SJCRH30 (cell line): ENCODE data around the gene PTCD1. TPM values are rescaled to one million over a fixed set of nuclear protein-coding genes. Genes with fewer than 3 reads are reported as not detected.

ENCODE experiments used
- DNase-seq, 2 experiments: peaks; one replicate each; pipeline ENCODE4 v3.0.0-alpha.2; 2015 to 2020
- H3K27ac ChIP-seq: fragments of 250-450 bp; sonication (Bioruptor Pico); 2 replicates; pipeline ENCODE4 v1.5.1; 2020; ENCODE audit warnings: mild to moderate bottlenecking, moderate library complexity
- H3K27me3 ChIP-seq: fragments of 250-450 bp; sonication (Bioruptor Pico); 2 replicates; pipeline ENCODE4 v1.5.1; 2020; ENCODE audit warnings: mild to moderate bottlenecking, moderate library complexity
- H3K36me3 ChIP-seq: fragments of 250-450 bp; sonication (Bioruptor Pico); 2 replicates; pipeline ENCODE4 v1.5.1; 2020; ENCODE audit warnings: mild to moderate bottlenecking, moderate library complexity
- H3K4me1 ChIP-seq: fragments of 250-450 bp; sonication (Bioruptor Pico); 2 replicates; pipeline ENCODE4 v1.5.1; 2020; ENCODE audit warnings: mild to moderate bottlenecking, moderate library complexity
- H3K4me3 ChIP-seq: fragments of 250-450 bp; sonication (Bioruptor Pico); 2 replicates; pipeline ENCODE4 v1.5.1; 2020; ENCODE audit warnings: mild to moderate bottlenecking, moderate library complexity
- H3K9me3 ChIP-seq: fragments of 250-450 bp; sonication (Bioruptor Pico); replicated peaks from 2 replicates; pipeline ENCODE4 v1.5.1; 2020; ENCODE audit warnings: mild to moderate bottlenecking, moderate library complexity
- total RNA-seq: library from RNA; depleted of rRNA; stranded (reverse); fragments of >200 nt; shearing (Covaris generic); gene quantifications from 2 replicates; pipeline ENCODE4 v1.2.3, GENCODE V29; 2014; rRNA removed

PTCD1 gene
- total RNA-seq, 1 experiment from 2014 or later: 8.2 TPM

GRCh38 chr7:99379043-99379577 lies 59.5 kb downstream of the PTCD1 start:
- Histone ChIP-seq H3K4me3 (no peak overlapping the region), H3K36me3 (no peaks in the 10 kb centered on the region; the same call in 1 of the 2 replicates), H3K9me3 (no peaks in the 10 kb centered on the region), H3K27me3 (no peaks in the 10 kb centered on the region), H3K4me1 (no peaks in the 10 kb centered on the region), H3K27ac (no peak overlapping the region)
- DNase-seq: no peak

- DNase-seq: peak; percentile 76 to 81
These were observed 63.4 kb downstream of the PTCD1 start for GRCh38 chr7:99375070-99375807.

DNA sequence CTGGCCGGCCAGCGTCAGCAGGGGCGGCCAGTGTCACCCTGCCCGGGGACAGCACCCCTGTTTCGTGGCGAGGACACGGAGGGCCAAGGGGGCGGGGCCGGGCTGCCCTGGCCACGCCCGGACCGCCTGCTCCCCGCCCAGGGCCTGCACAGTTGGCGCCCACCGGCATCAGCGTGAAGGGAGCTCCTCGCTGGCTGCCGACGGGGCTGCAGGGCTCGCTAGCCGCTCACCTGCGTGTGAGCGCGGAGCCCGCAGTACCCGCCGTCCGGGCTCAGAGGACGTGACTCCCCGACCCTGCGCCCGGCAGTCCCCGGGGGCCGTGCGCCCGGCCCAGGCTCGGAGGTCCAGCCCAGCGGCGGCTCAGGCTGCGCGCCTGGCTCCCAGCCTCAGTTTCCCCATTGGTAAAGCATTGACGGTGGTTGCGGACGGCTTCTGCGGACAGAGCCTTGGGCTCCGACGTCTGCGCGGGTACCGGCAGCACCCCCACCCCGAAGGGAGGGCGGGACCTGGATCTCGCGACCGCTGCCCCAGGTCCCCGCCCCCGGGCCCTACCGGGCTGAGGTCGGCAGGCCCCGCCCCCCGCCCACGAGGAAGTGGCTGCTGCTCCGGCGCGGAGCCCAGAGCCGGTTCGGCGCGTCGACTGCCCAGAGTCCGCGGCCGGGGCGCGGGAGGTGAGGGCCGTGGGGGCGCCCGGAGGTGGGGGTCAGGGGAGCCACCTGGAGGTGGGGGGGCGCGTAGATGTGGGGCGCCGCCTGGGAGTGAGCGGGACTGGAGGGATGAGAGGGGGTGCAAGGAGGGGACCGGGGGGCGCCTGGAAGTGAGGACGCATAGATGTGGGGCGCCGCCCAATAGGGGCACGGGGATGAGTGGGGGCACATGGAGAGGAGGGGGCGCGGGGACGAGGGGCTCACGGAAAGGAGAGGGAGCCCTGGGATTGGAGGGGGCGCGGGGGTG lies 64.2 kb downstream of the PTCD1 start, which contains the start of gene ARPC1B:
ARPC1B (plus strand) TSS at position 620 of the 954 bp plus-strand sequence. CDS start 10,985 bp downstream, outside the sequence.
- DNase-seq: peak; percentile 51 to 67
- Histone ChIP-seq H3K9me3 (no peaks in the 10 kb centered on the region), H3K4me3 (peak within 1 kb of the TSS; percentile 91), H3K27ac (peak within 1 kb of the TSS; percentile 25; the same call in 1 of the 2 replicates), H3K27me3 (no peaks in the 10 kb centered on the region), H3K36me3 (no peaks in the 10 kb centered on the region; the same call in 1 of the 2 replicates), H3K4me1 (no peaks in the 10 kb centered on the region)

More at GRCh38 chr7:99375070-99375807, 63.4 kb downstream of the PTCD1 start:
- peak overlapping the region; percentile 25; the same call in 1 of the 2 replicates for H3K27ac ChIP-seq
- H3K9me3 ChIP-seq: no peaks in the 10 kb centered on the region
- peak overlapping the region; percentile 91 for H3K4me3 ChIP-seq
- H3K36me3 ChIP-seq: no peaks in the 10 kb centered on the region; the same call in 1 of the 2 replicates
- no peaks in the 10 kb centered on the region for H3K27me3 ChIP-seq
- no peaks in the 10 kb centered on the region for H3K4me1 ChIP-seq

DNA sequence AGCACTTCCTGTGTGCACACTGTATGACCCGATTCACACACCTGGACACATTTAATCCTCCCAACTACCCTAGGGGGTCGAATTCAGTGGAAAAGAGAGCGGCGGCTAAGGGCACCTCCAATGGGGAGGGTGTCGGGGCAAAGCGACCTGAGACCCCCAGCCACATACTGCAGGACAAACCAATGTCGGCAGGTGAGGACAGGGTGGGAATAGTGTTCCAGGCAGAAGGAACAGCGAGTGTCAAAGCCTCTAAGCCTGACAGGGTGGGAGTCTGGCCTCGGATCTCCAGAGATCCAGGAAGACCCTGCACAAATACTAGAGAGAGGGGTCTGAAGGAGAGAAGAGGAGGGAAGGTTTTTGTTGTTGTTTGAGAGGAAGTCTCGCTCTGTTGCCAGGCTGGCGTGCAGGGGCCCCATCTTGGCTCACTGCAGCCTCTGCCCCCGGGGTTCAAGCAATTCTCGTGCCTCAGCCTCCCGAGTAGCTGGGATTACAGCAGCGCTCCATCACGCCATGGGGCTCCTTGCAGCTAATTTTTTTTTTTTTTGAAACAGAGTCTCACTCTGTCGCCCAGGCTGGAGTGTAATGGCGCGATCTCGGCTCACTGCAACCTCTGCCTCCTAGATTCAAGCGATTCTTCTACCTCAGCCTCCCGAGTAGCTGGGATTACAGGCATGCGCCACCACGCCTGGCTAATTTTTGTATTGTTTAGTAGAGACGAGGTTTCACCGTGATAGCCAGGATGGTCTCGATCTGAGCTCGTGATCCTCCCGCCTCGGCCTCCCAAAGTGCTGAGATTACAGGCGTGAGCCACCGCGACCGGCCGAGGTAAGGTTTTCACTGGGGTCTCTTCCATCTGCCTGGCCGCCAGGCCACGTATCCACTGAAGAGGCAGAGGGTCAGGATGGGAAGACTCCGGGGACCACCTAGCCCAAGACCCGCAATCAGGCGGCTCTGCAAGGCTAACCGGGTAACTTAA lies 65.2 kb downstream of the PTCD1 start:
- H3K27me3 ChIP-seq: no peaks in the 10 kb centered on the region
- H3K4me3 ChIP-seq: no peak overlapping the region
- no peaks in the 10 kb centered on the region; the same call in 1 of the 2 replicates for H3K36me3 ChIP-seq
- no peaks in the 10 kb centered on the region for H3K9me3 ChIP-seq
- no peaks in the 10 kb centered on the region for H3K4me1 ChIP-seq
- H3K27ac ChIP-seq: no peak overlapping the region
- no peak for DNase-seq

DNA sequence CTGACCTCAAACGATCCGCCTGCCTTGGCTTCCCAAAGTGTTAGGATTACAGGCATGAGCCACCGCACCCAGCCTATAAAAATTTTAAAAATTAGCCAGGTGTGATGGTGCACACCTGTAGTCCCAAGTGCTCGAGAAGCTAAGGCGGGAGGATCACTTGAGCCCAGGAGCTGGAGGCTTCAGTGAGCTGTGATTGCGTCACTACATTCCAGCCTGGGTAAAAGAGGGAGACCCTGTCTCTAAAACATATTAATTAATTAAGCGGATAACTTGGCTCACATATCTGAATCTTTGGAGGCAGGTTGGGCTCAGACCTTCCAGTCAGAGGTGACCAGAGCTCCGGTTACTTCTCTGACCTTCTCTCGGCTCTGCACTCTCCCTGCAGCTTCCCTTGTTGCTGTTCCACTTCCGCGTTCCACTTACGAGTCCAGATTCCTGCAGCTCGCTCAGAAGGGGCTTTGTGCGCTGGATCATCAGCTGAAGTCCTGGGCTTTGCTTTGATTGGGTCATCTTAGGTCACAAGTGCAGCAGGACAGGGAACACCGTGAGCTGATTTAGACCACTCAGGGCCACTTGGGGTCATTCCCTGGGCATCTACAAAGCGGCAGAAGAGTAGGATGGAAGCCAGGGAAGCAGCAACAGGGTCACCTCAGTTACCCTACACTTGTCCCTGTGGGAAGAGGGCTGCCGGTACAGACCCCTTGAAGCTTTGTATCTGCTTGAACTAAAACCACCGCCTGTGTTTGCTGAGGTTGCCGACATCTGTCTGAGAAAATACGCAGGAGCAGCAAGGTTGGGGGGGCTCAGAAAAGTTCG lies 66.1 kb downstream of the PTCD1 start:
- H3K4me3 ChIP-seq: peak overlapping the region; percentile 2; the same call in 1 of the 2 replicates
- no peak for DNase-seq
- no peaks in the 10 kb centered on the region; the same call in 1 of the 2 replicates for H3K36me3 ChIP-seq
- no peaks in the 10 kb centered on the region for H3K4me1 ChIP-seq
- H3K9me3 ChIP-seq: no peaks in the 10 kb centered on the region
- no peaks in the 10 kb centered on the region for H3K27me3 ChIP-seq
- no peak overlapping the region for H3K27ac ChIP-seq

- no peaks in the 10 kb centered on the region for H3K27me3 ChIP-seq
- DNase-seq: no peak
- H3K36me3 ChIP-seq: peaks cover 6% of the 10 kb centered on the region
- H3K9me3 ChIP-seq: no peaks in the 10 kb centered on the region
- H3K4me3 ChIP-seq: no peak overlapping the region
- no peak overlapping the region for H3K27ac ChIP-seq
- H3K4me1 ChIP-seq: no peaks in the 10 kb centered on the region
These were observed 67.2 kb downstream of the PTCD1 start for GRCh38 chr7:99371376-99371920.

DNA sequence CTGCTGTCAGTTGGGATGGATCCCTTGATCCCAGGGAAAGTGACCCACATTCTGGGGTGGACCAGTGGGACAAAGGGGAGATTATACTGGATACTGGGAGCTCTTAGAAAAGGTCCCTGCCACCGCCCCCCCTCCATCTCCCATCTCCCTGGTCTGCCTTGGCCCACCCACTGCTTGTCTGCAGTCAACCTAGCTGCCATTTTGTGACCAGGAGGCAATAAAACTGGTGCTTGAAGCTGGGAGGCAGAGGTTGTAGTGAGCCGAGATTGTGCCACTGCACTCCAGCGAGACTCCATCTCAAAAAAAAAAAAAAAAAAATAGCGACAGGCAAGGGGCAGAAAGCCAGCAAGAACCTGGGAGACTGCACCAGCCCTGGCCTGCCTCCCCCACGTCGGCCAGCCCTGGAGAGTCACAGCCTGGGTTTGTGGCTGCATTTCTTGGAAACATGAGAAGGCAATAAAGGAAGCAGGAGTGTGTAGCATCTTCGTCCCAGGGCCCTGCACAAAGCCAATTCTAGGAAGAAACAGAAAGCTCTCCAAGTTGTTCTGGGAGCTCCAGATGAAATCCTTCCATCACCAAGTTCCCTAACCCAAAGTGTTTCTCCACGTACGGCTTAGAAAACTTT lies 68.7 kb downstream of the PTCD1 start:
- Histone ChIP-seq H3K4me3 (no peak overlapping the region), H3K27me3 (no peaks in the 10 kb centered on the region), H3K36me3 (peaks cover 20% of the 10 kb centered on the region), H3K4me1 (no peaks in the 10 kb centered on the region), H3K27ac (no peak overlapping the region), H3K9me3 (no peaks in the 10 kb centered on the region)
- no peak for DNase-seq

GRCh38 chr7:99368750-99369389 lies 69.7 kb downstream of the PTCD1 start:
- Histone ChIP-seq H3K27ac (no peak overlapping the region), H3K4me1 (no peaks in the 10 kb centered on the region), H3K4me3 (no peak overlapping the region), H3K36me3 (peaks cover 27% of the 10 kb centered on the region), H3K9me3 (no peaks in the 10 kb centered on the region), H3K27me3 (no peaks in the 10 kb centered on the region)
- no peak for DNase-seq

Other genes with a start within 250 kb of the PTCD1 start
- not detected in 2 replicates for gene KPNA7, start 230.7 kb downstream of the PTCD1 start, total RNA-seq
- 0.12 TPM in 1 of 2 replicates, not detected in the other for gene MYH16, start 166.0 kb downstream of the PTCD1 start, total RNA-seq
- gene ARPC1A, start 112.9 kb downstream of the PTCD1 start, total RNA-seq: 130 and 132 TPM in 2 replicates
- 40.9 and 42.2 TPM in 2 replicates for gene ARPC1B, start 64.1 kb downstream of the PTCD1 start, total RNA-seq
- gene PDAP1, start 30.2 kb downstream of the PTCD1 start, total RNA-seq: 72.8 and 76.8 TPM in 2 replicates
- gene BUD31, start 29.8 kb downstream of the PTCD1 start, total RNA-seq: 132 and 136 TPM in 2 replicates
- 58.9 and 76.8 TPM in 2 replicates for gene CPSF4, start 145 bp upstream of the PTCD1 start, total RNA-seq
- 912 and 1,207 TPM in 2 replicates for gene ATP5MF, start 27.4 kb upstream of the PTCD1 start, total RNA-seq
- gene ZNF789, start 34.1 kb upstream of the PTCD1 start, total RNA-seq: 12.2 and 20.1 TPM in 2 replicates
- 25.4 and 29.7 TPM in 2 replicates for gene ZNF394, start 61.5 kb upstream of the PTCD1 start, total RNA-seq
- gene ZKSCAN5, start 65.9 kb upstream of the PTCD1 start, total RNA-seq: 18.9 and 19.5 TPM in 2 replicates
- 13.9 and 15.0 TPM in 2 replicates for gene FAM200A, start 113.3 kb upstream of the PTCD1 start, total RNA-seq
- gene ZNF655, start 119.8 kb upstream of the PTCD1 start, total RNA-seq: 64.3 and 79.9 TPM in 2 replicates
- 0.32 and 0.61 TPM in 2 replicates for gene TMEM225B, start 159.5 kb upstream of the PTCD1 start, total RNA-seq
- 21.2 and 22.0 TPM in 2 replicates for gene ZSCAN25, start 178.1 kb upstream of the PTCD1 start, total RNA-seq
- gene CYP3A5, start 241.2 kb upstream of the PTCD1 start, total RNA-seq: 0.36 TPM in 1 of 2 replicates, not detected in the other